GM21825 (cell line): Measurements from ENCODE around the gene TELO2.
"Not testable (repeated sequence)": the region's sequence is repeated elsewhere in the genome, so short reads cannot be mapped to it uniquely, and the experiment has no call there.

Experiments
- ATAC-seq: cut with Tn5 transposase; IDR thresholded peaks from one replicate; pipeline ENCODE4 v1.9.1; 2021; ENCODE audit warnings: mild to moderate bottlenecking, moderate library complexity; ENCODE audit not compliant: unreplicated experiment

TELO2 gene

GRCh38 chr16:1474796-1475551 lies 18.2 kb upstream of the TELO2 start, which contains the start of gene CLCN7:
TSS of gene CLCN7 (minus strand) at chr16:1475028. CDS start at chr16:1474974, 54 bp downstream.
- ATAC-seq, result peak; percentile 71

DNA sequence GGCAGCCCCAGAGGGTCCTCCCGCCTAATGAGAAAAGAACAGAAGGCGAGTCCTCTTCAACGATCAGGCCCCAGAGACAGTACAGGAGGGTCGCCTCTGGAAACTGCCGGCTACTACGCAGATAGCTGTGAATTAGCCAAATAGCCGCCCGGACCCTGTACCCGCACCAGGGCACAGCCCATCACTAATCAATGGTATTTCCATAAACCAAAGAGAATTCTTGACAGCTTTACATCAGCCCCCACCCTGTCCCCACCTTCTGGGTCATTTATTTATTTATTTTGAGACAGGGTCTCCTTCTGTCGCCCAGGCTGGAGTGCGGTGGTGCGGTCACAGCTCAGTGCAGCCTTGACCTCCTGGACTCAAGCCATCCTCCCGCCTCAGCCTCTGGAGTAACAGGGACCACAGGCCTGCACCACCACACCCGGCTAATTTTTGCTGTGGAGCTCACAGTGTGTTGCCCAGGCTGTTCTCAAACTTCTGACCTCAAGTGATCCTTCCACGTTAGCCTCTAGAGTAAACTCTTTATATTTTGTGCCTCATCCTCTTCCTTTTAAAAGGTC lies 17.5 kb upstream of the TELO2 start:
- no peak for ATAC-seq

DNA sequence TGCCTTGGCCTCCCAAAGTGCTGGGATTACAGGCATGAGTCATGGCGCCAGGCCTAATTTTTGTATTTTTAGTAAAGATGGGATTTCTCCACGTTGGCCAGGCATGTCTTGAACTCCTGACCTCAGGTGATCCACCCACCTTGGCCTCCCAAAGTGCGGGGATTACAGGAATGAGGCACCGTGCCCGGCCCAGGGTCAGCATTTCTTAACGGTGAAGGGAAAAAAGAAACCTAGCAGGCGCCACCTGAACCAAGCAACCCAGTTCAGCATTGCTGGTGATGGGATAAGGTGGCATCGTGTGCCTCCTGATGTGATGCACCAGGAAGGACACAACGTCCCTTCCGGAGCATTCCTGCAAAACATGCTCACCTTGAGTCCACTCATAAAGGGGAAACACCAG lies 16.1 kb upstream of the TELO2 start:
- no peak for ATAC-seq

GRCh38 chr16:1478937-1479336 lies 14.2 kb upstream of the TELO2 start:
- not testable (repeated sequence) for ATAC-seq

DNA sequence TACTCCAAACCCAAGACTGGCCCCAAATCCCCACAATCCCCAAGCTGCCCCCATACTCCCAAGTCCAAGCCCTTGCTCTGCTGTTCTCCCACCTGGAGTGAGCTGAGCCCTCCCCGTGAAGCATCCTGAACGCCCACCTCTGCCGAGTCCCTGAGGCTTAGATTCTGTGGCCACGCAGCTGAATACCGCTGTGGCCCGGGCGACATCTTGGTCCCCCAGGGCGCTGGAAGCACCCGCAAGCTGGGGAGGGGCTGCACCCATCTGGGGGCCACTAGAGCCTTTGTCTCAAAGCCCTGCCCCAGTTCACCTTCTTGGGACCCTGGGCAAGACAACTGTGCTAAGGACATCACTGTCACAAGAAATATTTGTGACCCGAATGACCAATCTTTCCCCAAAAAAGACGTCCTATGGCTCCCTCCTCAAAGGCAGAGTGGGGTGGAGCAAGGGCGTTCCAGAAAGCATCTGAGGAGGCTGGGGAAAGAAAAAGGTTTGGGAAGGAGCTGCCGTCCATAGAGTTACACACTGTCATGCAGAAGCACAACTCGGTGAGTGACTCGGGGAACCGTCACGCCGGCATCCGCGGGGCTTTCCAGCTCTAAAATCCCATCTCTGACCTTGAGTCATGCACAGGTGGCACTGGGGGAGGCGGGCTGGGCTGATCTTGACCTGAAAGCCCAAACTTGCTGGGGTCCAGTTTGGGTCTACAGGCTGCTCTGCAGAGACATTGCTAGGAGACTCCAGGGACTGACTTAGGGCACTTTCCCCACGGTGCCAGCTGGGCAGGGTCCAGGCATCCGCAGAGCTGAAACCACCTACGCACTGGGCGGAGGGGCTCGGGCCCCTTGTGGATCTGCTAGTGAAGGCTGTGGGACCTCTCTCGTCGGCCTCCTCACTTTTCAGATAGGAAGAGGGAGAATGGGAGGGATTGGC lies 11.0 kb upstream of the TELO2 start:
- ATAC-seq, result no peak

DNA sequence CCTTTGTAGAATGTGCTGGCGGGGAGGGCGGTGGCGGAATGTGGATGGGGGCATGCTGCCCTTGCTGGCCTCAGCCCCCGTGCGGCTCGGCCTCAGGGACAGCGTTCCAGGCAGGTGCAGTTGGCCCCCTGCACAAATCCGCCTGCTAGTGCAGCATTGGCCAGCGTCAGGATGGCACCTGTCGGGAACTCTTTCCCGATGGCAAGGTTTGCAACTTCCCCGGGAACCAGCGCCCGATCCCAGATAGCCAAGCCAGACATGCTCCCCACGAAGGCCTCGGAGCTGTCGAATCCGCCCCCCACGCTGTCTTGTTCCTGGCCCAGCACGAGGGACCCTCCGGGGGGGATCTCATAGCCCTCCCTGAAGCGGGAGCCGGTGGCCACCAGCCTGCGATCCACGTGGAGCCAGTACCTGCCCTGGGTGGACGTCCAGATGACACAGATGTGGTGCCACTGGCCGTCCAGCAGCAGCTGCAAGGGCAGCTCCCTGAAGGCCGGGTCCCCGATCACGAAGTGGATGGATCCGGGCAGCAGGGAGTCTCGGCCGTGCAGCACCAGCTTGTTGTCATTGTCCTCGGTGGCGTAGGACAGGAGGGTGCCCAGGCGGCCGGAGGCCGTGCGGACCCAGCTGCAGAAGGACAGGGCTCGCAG lies 7.2 kb upstream of the TELO2 start:
- ATAC-seq, result no peak

- no peak for ATAC-seq
Observed at GRCh38 chr16:1486551-1487390, 6.4 kb upstream of the TELO2 start.

- ATAC-seq, result no peak
Observed at GRCh38 chr16:1487395-1488053, 5.6 kb upstream of the TELO2 start.

GRCh38 chr16:1488054-1488601 lies 5.0 kb upstream of the TELO2 start:
- no peak for ATAC-seq

- no peak for ATAC-seq
Observed at GRCh38 chr16:1488619-1489018, 4.5 kb upstream of the TELO2 start, which contains the start of gene PTX4. TSS of gene PTX4 (minus strand) at chr16:1488944. CDS start at chr16:1488909, 35 bp downstream.

DNA sequence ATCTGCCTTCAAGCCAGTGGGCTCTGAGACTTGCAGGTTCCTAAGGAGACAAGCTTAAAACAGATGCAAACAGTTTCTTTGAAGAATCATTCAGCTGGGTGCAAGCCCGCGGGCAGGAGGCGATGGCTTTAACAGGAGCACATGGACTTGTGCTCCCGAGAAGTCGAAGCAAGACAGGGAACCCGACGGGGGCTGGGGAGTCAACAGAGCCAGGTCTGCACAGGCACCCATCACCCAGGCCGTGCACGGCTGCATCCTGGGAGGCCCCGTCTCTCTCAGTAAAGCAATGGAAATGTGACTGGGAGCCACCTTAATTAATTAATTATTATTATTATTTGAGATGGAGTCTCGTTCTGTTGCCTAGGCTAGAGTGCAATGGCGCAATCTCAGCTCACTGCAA lies 4.1 kb upstream of the TELO2 start:
- no peak for ATAC-seq

- ATAC-seq, result no peak
Observed at GRCh38 chr16:1491327-1491726, 1.8 kb upstream of the TELO2 start.

DNA sequence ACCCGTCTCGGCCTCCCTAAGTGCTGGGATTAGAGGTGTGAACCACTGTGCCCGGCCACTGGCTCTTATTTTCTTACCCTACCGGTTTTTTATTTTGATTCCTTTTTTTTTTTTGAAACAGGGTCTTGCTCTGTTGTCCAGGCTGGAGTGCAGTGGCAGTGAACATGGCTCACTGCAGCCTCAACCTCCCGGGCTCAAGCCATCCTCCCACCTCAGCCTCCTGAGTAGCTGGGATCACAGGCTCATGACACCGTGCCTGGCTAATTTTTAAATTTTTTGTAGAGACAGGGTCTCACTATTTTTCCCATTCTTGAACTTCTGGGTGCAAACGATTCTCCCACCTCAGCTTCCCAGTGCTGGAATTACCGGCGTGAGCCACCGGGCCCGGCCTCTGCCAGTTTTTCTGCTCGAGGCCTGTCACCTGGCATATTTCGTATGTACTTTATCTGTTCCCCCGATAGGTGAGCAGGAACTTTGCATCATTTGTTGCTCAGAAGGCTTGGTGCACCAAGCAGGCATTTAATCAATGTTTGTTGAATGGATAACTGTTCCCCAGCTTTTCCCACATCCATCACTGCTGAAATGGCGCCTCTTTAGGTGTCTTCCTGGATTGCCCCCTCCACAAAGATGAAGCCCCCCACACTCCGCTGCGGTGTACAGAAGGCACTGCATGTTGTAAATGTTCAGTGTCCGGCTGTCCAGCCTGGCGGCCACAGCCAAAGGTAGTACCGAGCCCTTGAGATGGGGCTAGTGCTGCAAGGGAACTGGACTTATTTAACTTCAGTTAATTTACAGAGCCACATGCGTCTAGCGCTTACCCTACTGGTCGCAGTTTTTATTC lies 858 bp upstream of the TELO2 start:
- no peak for ATAC-seq

DNA sequence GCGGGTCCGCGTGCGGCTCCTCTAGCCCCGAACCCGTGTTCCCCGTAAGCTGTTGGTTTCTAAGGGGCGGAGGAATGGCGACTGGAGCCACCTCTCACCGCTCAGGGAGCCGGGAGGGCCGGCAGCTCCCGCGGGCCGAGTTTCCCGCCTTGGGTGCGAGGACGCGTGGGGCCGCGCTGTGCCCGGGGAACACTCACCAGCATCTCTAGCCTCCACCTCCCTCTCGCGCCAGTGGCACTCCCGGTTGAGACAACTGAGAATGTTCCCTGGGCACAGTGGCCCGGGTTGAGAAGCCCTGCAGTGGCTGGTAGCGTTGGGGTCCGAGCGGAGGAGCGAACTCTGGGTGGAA lies 560 bp downstream of the TELO2 start:
- no peak for ATAC-seq

GRCh38 chr16:1494129-1494640 lies 1.0 kb downstream of the TELO2 start:
- no peak for ATAC-seq

DNA sequence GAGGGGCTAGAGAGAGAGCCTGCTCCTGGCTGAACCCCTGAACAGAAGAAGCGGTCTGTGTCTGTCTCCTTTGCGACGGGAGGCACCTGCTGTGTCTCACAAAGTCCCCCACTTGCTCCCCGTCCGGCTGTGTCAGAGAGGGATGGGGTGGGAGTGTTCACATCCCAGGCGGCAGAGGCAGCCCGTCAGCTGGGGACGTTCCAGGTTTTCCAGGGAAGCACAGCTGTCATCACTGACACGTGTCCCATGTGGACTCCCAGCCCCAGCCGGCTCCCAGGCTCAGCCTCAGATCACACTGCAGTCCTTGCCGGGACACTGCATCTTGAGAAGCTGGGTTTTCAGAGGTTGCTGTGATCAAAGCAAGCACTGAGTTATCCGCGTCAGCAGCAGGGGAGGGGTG lies 1.6 kb downstream of the TELO2 start:
- ATAC-seq, result no peak

- ATAC-seq, result no peak
Observed at GRCh38 chr16:1495211-1495888, 2.2 kb downstream of the TELO2 start.

DNA sequence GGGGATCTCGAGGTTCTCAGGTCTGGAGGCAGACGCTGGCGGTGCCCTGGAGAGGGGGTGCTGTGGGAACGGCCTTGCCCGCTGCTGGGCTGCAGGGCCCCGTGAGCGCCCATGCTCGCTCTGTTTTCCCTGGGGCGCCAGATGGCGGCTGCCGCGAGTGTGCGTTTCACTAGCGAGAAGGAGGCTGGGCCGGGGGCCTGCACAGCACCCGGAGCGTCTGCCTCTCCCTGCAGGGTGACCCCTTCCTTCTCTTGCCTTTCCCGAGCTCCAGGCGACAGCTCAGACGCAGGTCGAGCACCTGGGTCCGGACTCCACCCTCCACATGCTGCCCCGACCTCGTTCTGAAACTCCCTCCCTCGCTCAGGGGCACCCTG lies 2.7 kb downstream of the TELO2 start:
- no peak for ATAC-seq
